Naive thymus-derived CD8-positive, alpha-beta T cell (primary cell): Measurements from ENCODE around the gene AAK1. TPM values are rescaled to one million over a fixed set of nuclear protein-coding genes. Genes with fewer than 3 reads are reported as not detected.

ENCODE experiments used
- ATAC-seq, 2 donors: fragments of 150-1000 bp; cut with Tn5 transposase in 1 of 2; sonication (Bioruptor Pico), chemical (Tn5 transposase) in 1 of 2; 1 replicate in 1 of 2; 2 replicates in 1 of 2; pipeline ENCODE4 v1.10.0; 2021; ENCODE audit warnings: mild to moderate bottlenecking in 2 of 2, moderate library complexity in 2 of 2
- POLR2A ChIA-PET: fragments of 350-600 bp; sonication (Branson Sonifier 250); formaldehyde crosslinking; loops from one replicate; lab custom pipeline; 2021; ENCODE audit warnings: antibody characterized with exemption; lab: Charles Lee
- DNase-seq, 10 donors: peaks; one replicate each; pipeline versions ENCODE4 v3.0.0 to v3.0.0-alpha.2; 2020 to 2022
- H3K27ac Mint-ChIP-seq, 10 donors: one replicate each; pipeline ENCODE4 v1.8.0; 2020 to 2022; ENCODE audit warnings: mild to moderate bottlenecking in 10 of 10, mixed read lengths in 10 of 10, moderate library complexity in 4 of 10, inconsistent platforms in 1 of 10
- H3K27me3 Mint-ChIP-seq, 5 donors: one replicate each; pipeline ENCODE4 v1.8.0; 2021 to 2022; ENCODE audit warnings: mixed read lengths in 5 of 5
- H3K36me3 Mint-ChIP-seq, 3 donors: one replicate each; pipeline ENCODE4 v1.8.0; 2020 to 2022; ENCODE audit warnings: mixed read lengths in 3 of 3, mild to moderate bottlenecking in 2 of 3, inconsistent platforms in 1 of 3
- H3K4me1 Mint-ChIP-seq, 4 donors: one replicate each; pipeline ENCODE4 v1.8.0; 2021 to 2022; ENCODE audit warnings: mixed read lengths in 4 of 4
- H3K4me3 Mint-ChIP-seq, 10 donors: one replicate each; pipeline ENCODE4 v1.8.0; 2020 to 2022; ENCODE audit warnings: mild to moderate bottlenecking in 10 of 10, mixed read lengths in 10 of 10, moderate library complexity in 6 of 10, inconsistent platforms in 1 of 10
- H3K9me3 Mint-ChIP-seq, 9 donors: one replicate each; pipeline ENCODE4 v1.8.0; 2020 to 2022; ENCODE audit warnings: mixed read lengths in 9 of 9, mild to moderate bottlenecking in 3 of 9, inconsistent platforms in 1 of 9, moderate library complexity in 1 of 9
- polyA plus RNA-seq, 3 donors: library from polyadenylated mRNA; unstranded; fragments of 300-500 nt; fragmentation: Illumina TruSeq; gene quantifications; one replicate each; pipeline ENCODE4 v1.2.3, GENCODE V29; 2021
- total RNA-seq, 8 experiments: library from RNA in 2 of 8; stranded (reverse) in 2 of 8; gene quantifications; one replicate each; pipeline ENCODE4 v1.2.3 and lab custom pipeline; 2021 to 2026

The AAK1 gene
- total and polyA plus RNA-seq, 5 experiments from 2014 or later, result 59.8 to 222 (median 106) TPM

DNA sequence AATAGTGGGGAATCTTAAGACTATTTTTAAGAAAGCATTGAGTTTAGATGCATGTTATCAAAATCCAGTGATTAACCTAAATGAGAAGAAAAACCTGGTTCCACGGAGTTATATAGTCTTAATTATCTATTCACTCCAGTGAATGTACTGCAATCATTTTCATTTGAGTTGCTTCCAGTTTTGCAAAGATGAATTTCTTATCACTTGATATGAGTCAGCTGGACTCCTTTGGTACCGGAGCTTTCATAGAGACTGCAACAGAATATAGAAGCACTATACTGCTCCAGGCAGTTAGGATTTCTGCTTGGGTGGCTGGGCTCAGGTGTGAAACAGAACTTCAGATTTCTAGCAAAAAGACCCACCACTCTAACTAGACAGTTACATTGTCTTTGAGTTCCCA is 114.1 kb downstream of the AAK1 start:
- H3K27ac Mint-ChIP-seq, result peak overlapping the region in 2 of 10 donors; percentile 52 to 64
- ATAC-seq (no peak), DNase-seq (no peak)
- H3K9me3 Mint-ChIP-seq, result peaks cover 0 to 12% (median 2%) of the 10 kb centered on the region in 9 donors
- peaks cover 15 to 98% (median 42%) of the 10 kb centered on the region in 3 donors for H3K36me3 Mint-ChIP-seq
- peaks cover 0 to 12% (median 7%) of the 10 kb centered on the region in 4 donors for H3K4me1 Mint-ChIP-seq
- no peaks in the 10 kb centered on the region for H3K27me3 Mint-ChIP-seq
- H3K4me3 Mint-ChIP-seq, result no peak overlapping the region
- POLR2A ChIA-PET, result no interaction called here

DNA sequence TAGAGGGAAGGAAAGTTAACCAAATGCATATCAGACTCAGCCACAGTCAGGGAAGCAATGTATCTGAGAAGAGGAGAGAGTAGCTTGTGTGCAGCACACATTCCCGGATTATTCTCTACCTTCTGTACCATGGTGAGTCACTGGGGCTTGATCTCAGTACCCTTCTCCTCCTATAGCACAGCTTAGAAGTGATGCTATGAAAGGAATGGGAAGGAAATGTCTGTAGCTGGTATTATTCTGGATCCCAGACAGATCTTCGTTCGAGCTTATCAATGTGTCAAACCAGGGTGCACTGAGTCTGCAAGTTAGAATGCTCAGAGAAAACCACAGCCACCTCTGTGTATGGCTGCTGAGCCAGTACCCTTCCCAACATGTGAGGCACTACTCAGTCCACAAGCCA is 118.3 kb downstream of the AAK1 start:
- POLR2A ChIA-PET, result interaction anchor here (0.6 kb wide), 1 partner anchor 126 kb away, joined by 3 read pairs; no protein-coding TSS in a partner anchor
- no peaks in the 10 kb centered on the region for H3K9me3 Mint-ChIP-seq
- H3K4me1 Mint-ChIP-seq, result peaks cover 0 to 12% (median 6%) of the 10 kb centered on the region in 4 donors
- DNase-seq (no peak), ATAC-seq (no peak)
- H3K4me3 Mint-ChIP-seq, result no peak overlapping the region
- no peaks in the 10 kb centered on the region for H3K27me3 Mint-ChIP-seq
- peaks cover 0 to 96% (median 33%) of the 10 kb centered on the region in 3 donors for H3K36me3 Mint-ChIP-seq
- H3K27ac Mint-ChIP-seq, result peak overlapping the region in 5 of 10 donors; percentile 1 to 71 (median 52)

DNA sequence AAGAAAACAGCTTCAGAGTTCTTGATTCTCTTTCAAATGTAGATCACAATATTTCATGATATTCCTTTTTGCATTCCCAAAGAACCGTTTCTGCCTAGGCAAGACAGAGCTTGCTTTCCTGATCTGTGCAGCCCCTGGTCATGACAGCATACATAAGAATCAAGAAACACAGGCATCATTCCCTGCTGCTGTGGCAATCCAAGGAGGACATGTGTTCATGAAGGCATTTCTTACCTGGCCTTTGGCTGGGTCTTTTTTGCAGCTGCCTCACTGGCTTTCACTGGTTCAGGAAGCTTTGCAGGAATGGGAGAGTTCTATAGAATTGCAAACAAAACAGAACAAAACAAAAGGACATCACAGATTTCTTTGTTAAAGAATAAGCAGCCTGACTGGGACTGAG is 118.7 kb downstream of the AAK1 start:
- H3K4me1 Mint-ChIP-seq, result peaks cover 0 to 12% (median 6%) of the 10 kb centered on the region in 4 donors
- POLR2A ChIA-PET, result interaction anchor here (0.6 kb wide), 1 partner anchor 126 kb away, joined by 3 read pairs; no protein-coding TSS in a partner anchor
- H3K36me3 Mint-ChIP-seq, result peaks cover 0 to 96% (median 33%) of the 10 kb centered on the region in 3 donors
- H3K4me3 Mint-ChIP-seq, result no peak overlapping the region
- no peaks in the 10 kb centered on the region for H3K9me3 Mint-ChIP-seq
- DNase-seq, result no peak
- no peaks in the 10 kb centered on the region for H3K27me3 Mint-ChIP-seq
- peak overlapping the region in 6 of 10 donors; percentile 3 to 71 (median 48) for H3K27ac Mint-ChIP-seq
- no peak for ATAC-seq

DNA sequence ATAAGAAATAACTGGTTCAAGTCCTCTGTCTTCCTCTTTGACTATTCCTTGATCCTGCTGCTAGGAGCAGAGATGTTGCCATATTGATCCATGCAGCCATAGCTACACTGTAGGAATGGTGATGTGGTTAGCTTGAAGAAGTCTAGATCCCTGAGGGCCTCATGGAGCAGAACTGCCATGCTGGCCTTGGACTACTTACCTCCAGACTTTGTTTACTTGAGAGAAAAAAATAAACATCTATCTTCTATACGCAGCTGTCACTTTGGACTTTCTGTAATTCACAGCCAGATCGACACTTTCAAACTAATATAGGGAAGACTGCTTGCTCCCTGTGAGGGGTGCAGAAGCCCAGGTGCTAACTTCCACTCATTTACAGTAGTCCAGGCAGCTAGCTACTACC is 121.8 kb downstream of the AAK1 start:
- peaks cover 5 to 15% (median 10%) of the 10 kb centered on the region in 4 donors for H3K4me1 Mint-ChIP-seq
- no peaks in the 10 kb centered on the region for H3K27me3 Mint-ChIP-seq
- H3K27ac Mint-ChIP-seq, result peak overlapping the region in 8 of 10 donors; percentile 16 to 88 (median 70)
- H3K4me3 Mint-ChIP-seq, result no peak overlapping the region
- ATAC-seq (no peak), DNase-seq (no peak)
- H3K9me3 Mint-ChIP-seq, result no peaks in the 10 kb centered on the region
- peaks cover 4 to 94% (median 44%) of the 10 kb centered on the region in 3 donors for H3K36me3 Mint-ChIP-seq
- POLR2A ChIA-PET, result no interaction called here

DNA sequence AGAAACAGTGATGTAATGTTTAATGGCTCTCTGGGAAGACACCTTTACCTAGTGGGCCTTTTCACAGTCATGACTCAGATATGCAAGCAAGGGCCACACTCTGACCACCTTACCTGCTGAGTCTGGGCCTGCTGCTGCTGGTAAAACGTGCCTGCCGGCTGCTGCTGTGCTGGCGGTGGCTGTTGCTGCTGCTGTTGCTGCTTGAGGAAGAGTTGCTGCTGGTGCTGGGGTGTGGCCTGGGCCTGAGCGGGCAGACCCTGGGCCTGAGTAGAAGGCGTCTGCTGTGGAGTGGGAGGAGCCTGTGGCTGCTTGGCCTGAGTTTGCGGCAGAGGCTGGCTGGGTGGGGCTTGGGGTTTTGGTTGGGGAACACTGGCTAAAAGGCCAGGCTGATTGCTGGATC is 124.7 kb downstream of the AAK1 start:
- POLR2A ChIA-PET, result no interaction called here
- DNase-seq (no peak), ATAC-seq (no peak)
- Mint-ChIP-seq H3K36me3 (peaks cover 4 to 94% (median 41%) of the 10 kb centered on the region in 3 donors), H3K27ac (peak overlapping the region in 9 of 10 donors; percentile 14 to 88 (median 64)), H3K4me3 (no peak overlapping the region), H3K9me3 (no peaks in the 10 kb centered on the region), H3K27me3 (no peaks in the 10 kb centered on the region), H3K4me1 (peaks cover 5 to 18% (median 12%) of the 10 kb centered on the region in 4 donors)

DNA sequence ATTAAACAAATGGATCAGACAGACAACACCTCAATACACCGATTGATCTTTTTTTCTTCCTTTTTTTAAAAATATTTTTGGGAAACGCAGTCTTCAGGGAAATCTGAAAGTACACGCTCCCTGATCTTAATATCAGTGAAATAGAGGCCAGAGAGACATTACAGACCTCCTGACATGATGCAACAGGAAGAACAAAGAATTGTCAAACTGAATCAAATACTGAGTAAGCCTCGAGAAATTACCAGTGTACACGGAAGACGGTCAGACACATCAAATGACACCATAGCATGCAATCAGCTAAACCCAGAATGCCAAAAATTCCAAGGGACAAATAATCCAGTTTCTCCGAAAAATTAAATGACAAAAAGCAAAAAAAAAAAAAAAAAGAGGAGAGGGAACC is 126.1 kb downstream of the AAK1 start:
- Mint-ChIP-seq H3K27ac (peak overlapping the region in 5 of 10 donors; percentile 9 to 43 (median 26)), H3K27me3 (no peaks in the 10 kb centered on the region)

DNA sequence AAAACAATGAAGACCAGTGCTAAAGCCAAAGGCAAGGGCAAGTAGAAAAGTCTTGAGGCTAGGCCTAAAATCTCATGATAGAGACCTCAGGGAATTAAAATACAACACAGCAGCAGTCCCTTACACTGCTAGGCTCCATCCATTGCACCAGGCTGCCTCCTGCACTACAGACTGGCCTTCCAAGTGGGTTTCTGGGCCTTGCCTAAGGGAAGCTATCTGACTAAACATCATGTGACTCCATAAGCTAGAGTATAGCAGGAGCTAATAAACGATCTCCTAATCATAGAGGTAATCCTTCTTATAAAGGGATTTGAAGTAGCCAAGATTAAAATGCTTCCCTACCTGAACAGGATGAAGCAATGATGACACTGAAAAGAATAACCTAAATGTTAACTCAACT is 128.7 kb downstream of the AAK1 start:
- Mint-ChIP-seq H3K4me1 (peaks cover 5 to 15% (median 10%) of the 10 kb centered on the region in 4 donors), H3K27me3 (no peaks in the 10 kb centered on the region), H3K4me3 (no peak overlapping the region), H3K27ac (peak overlapping the region in 6 of 10 donors; percentile 4 to 85 (median 53)), H3K9me3 (peaks cover 0 to 7% (median 0%) of the 10 kb centered on the region in 9 donors), H3K36me3 (peaks cover 31 to 95% (median 55%) of the 10 kb centered on the region in 3 donors)
- POLR2A ChIA-PET, result no interaction called here
- DNase-seq (no peak), ATAC-seq (no peak)

More for the DNA sequence above, 126.1 kb downstream of the AAK1 start:
- DNase-seq, result no peak
- H3K9me3 Mint-ChIP-seq, result no peaks in the 10 kb centered on the region
- POLR2A ChIA-PET, result interaction anchor here (0.7 kb wide), 3 partner anchors 53 to 199 kb away, joined by 3 to 6 read pairs (median 5); no protein-coding TSS in a partner anchor
- H3K4me1 Mint-ChIP-seq, result peaks cover 5 to 15% (median 12%) of the 10 kb centered on the region in 4 donors
- ATAC-seq, result no peak
- H3K4me3 Mint-ChIP-seq, result peak overlapping the region in 1 of 10 donors; percentile 15
- H3K36me3 Mint-ChIP-seq, result peaks cover 7 to 96% (median 50%) of the 10 kb centered on the region in 3 donors

DNA sequence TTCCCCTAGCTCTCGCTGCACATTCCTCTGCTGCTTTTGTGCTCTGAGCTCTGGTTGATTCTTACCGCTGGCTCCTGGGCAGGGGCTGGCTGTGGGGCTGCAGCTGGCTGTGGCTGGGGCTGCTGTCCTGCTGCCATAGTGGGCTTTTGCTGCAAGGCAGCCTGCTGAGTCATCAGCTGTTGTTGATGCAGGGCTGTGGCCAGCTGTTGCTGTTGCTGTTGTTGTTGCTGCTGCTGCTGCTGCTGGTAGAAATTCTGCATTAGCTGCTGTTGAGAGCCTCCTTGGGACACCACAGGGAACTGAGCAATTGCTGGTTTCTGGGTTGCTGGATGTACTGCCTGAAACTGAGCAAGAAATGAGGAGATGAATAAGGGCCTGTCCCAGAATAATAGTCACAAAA is 129.1 kb downstream of the AAK1 start:
- POLR2A ChIA-PET, result no interaction called here
- ATAC-seq, result no peak
- Mint-ChIP-seq H3K27me3 (no peaks in the 10 kb centered on the region), H3K27ac (peak overlapping the region in 6 of 10 donors; percentile 4 to 85 (median 62)), H3K36me3 (peaks cover 31 to 95% (median 57%) of the 10 kb centered on the region in 3 donors), H3K9me3 (peaks cover 0 to 7% (median 0%) of the 10 kb centered on the region in 9 donors), H3K4me3 (no peak overlapping the region), H3K4me1 (peaks cover 5 to 13% (median 9%) of the 10 kb centered on the region in 4 donors)
- DNase-seq, result no peak

DNA sequence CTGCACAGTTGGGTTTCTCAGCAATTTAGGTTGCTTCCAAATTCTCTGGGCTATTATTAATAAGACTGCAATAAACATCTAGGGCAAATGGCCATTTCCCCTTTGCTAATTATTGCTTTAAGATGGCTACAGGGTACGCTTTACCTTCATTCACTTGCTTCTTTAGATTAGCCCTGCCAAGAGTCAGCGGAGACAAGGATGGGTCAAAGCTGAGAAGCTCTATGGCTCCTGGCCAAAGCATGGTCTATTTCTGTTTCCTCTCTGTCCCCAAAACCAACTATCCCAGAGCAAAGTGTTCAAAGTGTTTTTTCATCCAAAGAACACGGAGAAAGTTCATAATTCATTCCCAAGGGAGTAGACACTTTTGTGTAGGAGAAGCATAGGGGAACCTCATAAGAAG is 131.1 kb downstream of the AAK1 start:
- ATAC-seq (no peak), DNase-seq (no peak)
- Mint-ChIP-seq H3K4me3 (no peak overlapping the region), H3K4me1 (peaks cover 5 to 14% (median 9%) of the 10 kb centered on the region in 4 donors), H3K27ac (peak overlapping the region in 5 of 10 donors; percentile 14 to 73 (median 41)), H3K9me3 (peaks cover 0 to 7% (median 0%) of the 10 kb centered on the region in 9 donors), H3K27me3 (no peaks in the 10 kb centered on the region), H3K36me3 (peaks cover 37 to 99% (median 57%) of the 10 kb centered on the region in 3 donors)
- POLR2A ChIA-PET, result no interaction called here

DNA sequence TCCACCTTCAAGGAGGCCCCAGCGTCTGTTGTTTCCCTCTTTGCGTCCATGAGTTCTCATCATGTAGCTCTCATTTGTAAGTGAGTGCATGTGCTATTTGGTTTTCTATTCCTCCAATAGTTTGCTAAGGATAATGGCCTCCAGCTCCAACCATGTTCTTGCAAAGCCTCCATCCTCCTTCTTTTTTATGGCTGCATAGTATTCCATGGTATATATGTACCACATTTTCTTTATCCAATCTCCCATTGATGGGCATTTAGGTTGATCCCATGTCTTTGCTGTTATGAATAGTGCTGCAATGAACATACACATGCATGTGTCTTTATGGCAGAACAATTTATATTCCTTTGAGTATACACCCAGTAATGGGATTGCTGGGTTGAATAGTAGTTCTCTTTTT is 133.3 kb downstream of the AAK1 start:
- H3K4me3 Mint-ChIP-seq, result no peak overlapping the region
- POLR2A ChIA-PET, result no interaction called here
- H3K27ac Mint-ChIP-seq, result peak overlapping the region in 2 of 10 donors; percentile 52 to 61
- H3K9me3 Mint-ChIP-seq, result peaks cover 0 to 7% (median 0%) of the 10 kb centered on the region in 9 donors
- no peaks in the 10 kb centered on the region for H3K27me3 Mint-ChIP-seq
- peaks cover 43 to 99% (median 68%) of the 10 kb centered on the region in 3 donors for H3K36me3 Mint-ChIP-seq
- H3K4me1 Mint-ChIP-seq, result peaks cover 4 to 19% (median 8%) of the 10 kb centered on the region in 4 donors
- no peak for ATAC-seq
- no peak for DNase-seq

DNA sequence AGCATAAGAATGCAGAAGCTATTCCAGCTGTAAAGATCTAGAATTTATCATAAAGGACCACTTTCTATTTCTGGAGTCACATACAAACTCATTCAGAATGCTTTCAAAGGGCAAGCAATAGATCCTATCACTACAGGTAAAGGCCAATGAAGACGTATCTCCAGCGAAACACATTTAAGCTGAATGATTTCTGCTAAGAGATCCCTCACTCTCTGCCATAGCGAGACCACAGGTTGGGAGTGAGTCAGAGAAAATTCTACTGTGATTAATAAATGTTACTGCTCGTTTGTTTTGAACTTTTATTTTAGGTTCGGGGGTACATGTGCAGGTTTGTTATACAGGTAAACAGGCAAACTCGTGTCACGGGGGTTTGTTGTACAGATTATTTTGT is 133.8 kb downstream of the AAK1 start:
- Mint-ChIP-seq H3K9me3 (peaks cover 0 to 7% (median 0%) of the 10 kb centered on the region in 9 donors), H3K27ac (peak overlapping the region in 2 of 10 donors; percentile 24 to 66), H3K4me1 (peaks cover 4 to 19% (median 7%) of the 10 kb centered on the region in 4 donors), H3K27me3 (no peaks in the 10 kb centered on the region), H3K36me3 (peaks cover 43 to 97% (median 68%) of the 10 kb centered on the region in 3 donors), H3K4me3 (no peak overlapping the region)
- ATAC-seq, result no peak
- DNase-seq, result no peak
- POLR2A ChIA-PET, result interaction anchor here (0.7 kb wide), 1 partner anchor 1765 kb away, joined by 4 read pairs; no protein-coding TSS in a partner anchor

DNA sequence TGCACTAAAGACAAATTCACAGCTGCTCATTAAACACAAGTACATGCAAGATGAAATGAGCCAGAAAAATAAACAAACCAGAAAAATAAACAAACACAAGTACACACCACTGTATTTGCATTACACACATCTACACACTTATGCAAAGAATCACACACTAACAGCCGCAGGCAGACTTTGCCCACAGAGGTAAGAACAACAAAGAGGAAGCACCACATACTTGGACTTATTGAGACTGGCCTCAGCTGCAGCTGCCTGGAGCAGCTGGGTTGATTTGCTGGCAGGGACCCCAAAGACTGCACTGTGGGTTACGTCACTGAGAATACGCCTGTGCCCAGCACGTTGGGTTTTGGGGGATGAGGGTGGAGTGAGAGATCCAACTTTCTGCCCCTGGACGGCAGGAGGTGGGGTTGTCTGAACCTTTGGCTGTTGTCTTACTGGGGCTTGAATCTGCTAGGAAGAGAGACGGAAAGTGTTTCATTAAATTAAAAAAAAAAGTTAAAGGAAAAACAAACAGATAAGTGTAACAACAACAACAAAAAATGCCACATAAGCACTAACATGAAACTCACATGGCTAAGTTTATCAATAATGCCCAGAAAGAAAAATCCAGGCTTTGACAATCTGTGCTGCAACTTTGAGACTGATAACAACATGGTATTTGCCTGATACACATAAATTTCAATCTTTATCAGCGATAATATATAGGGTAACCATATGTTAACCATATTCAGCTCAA is 134.4 kb downstream of the AAK1 start:
- Mint-ChIP-seq H3K9me3 (peaks cover 0 to 7% (median 0%) of the 10 kb centered on the region in 9 donors), H3K27me3 (no peaks in the 10 kb centered on the region), H3K27ac (peak overlapping the region in 8 of 10 donors; percentile 2 to 66 (median 36)), H3K36me3 (peaks cover 43 to 96% (median 65%) of the 10 kb centered on the region in 3 donors), H3K4me1 (peaks cover 4 to 19% (median 7%) of the 10 kb centered on the region in 4 donors), H3K4me3 (no peak overlapping the region)
- DNase-seq, result no peak
- POLR2A ChIA-PET, result interaction anchor here (0.5 to 0.7 kb wide), 2 partner anchors 8 to 1766 kb away, joined by 3 to 4 read pairs; no protein-coding TSS in a partner anchor
- no peak for ATAC-seq
